Omental fat pad (tissue), 4 donors: Measurements from ENCODE around the gene ARL6IP4. TPM values are rescaled to one million over a fixed set of nuclear protein-coding genes. Genes with fewer than 3 reads are reported as not detected.
A peak's percentile ranks its signal among the peaks of the same experiment; 100 is the strongest.

ENCODE experiments used
- ATAC-seq: fragments of 150-250 bp; one replicate; pipeline ENCODE4 v1.9.1; 2016; ENCODE audit warnings: mild to moderate bottlenecking, moderate library complexity; ENCODE audit not compliant: low FRiP score
- DNase-seq: peaks from one replicate; pipeline ENCODE4 v3.0.0-alpha.2; 2019; ENCODE audit warnings: low spot score
- total RNA-seq, 4 donors: library from RNA; depleted of rRNA; stranded (reverse); fragments of >200 nt; gene quantifications; one replicate each; pipeline ENCODE4 v1.1.0, GENCODE V29; 2016
- TF ChIP-seq, protein P1 (sequence below), 3 donors: fragments of 450-650 bp; IDR thresholded peaks; one replicate each; pipeline ENCODE4 v1.5.1; 2016 to 2017; ENCODE audit warnings: antibody characterized with exemption in 3 of 3, mild to moderate bottlenecking in 3 of 3, moderate library complexity in 2 of 3

ARL6IP4 gene
- total RNA-seq, 4 donors from 2014 or later = 146 to 241 (median 189) TPM

DNA sequence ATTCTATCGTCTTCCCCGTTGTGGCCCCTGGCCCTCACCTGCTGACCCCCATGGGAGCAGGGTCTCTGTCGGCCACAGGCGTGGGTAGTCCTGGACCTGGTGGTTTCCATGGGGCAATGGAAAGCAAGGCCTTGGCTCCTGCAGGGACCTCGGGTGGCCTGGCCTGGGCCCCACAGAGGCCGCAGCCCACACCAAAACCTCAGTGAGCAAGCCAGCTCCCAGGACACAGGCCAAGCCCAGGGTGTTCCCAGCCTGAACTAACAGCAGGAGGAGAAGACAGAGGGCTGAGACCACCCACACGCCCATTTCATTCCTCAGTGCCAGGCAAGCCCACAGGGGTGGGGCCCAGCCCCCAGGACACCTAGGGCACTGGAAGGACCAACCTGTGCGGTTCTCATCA lies 31.1 kb upstream of the ARL6IP4 start:
- TF ChIP-seq, protein P1, sequence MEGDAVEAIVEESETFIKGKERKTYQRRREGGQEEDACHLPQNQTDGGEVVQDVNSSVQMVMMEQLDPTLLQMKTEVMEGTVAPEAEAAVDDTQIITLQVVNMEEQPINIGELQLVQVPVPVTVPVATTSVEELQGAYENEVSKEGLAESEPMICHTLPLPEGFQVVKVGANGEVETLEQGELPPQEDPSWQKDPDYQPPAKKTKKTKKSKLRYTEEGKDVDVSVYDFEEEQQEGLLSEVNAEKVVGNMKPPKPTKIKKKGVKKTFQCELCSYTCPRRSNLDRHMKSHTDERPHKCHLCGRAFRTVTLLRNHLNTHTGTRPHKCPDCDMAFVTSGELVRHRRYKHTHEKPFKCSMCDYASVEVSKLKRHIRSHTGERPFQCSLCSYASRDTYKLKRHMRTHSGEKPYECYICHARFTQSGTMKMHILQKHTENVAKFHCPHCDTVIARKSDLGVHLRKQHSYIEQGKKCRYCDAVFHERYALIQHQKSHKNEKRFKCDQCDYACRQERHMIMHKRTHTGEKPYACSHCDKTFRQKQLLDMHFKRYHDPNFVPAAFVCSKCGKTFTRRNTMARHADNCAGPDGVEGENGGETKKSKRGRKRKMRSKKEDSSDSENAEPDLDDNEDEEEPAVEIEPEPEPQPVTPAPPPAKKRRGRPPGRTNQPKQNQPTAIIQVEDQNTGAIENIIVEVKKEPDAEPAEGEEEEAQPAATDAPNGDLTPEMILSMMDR (IDR thresholded peaks at IDR 0.05) = no peak
- no peak for DNase-seq
- no peak for ATAC-seq

- DNase-seq = no peak
- TF ChIP-seq, protein P1 (IDR thresholded peaks at IDR 0.05) = no peak
- ATAC-seq = no peak
These were observed 30.4 kb upstream of the ARL6IP4 start for GRCh38 chr12:122949816-122950675.

- TF ChIP-seq, protein P1 (IDR thresholded peaks at IDR 0.05) = no peak
- no peak for DNase-seq
- ATAC-seq = no peak
These were observed 29.1 kb upstream of the ARL6IP4 start for GRCh38 chr12:122951406-122951805.

DNA sequence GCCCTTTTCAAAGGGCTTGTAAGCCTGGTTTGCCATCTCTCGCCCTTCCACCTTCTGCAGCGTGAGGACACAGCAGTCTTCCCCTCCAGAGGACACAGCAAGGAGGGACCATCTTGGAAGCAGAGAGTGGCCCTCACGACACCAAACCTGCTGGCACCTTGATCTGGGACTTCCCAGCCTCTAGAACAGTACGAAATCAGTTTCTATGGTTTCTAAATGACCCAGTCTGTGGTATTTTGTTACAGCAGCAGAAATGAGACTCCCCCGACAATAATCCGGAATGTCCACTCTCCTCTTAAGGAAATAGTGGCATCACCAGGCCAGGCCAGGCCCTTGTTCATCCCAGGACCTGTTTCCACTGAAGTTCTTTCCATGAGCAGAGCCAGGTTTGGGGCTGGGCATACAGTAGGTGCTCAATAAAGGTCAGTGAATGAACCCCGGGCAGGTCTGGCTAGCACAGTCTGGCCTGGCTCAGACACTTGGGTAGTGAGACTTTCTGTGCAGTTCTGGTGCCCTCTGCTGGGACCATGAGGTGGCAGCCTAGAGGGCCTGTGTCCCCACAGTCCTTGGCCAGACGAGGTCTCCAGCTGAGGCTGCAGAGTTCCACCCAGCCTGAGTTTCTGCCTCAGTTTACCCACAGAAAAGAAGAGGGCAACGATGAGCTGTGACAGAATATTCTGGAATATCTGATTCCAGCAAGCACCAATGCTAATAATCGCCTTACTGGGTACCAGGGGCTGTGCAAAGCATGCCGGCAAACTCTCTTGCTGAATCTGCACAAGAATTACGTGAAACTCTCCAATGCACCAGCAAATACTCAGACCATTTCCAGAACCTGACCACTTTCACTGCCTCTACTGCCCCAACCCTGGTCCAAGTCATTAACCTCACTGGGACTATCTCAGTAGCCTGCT lies 28.2 kb upstream of the ARL6IP4 start:
- DNase-seq = no peak
- TF ChIP-seq, protein P1 (IDR thresholded peaks at IDR 0.05) = peak in 2 of 3 donors; percentile 37 to 51
- ATAC-seq = peak; percentile 57

DNA sequence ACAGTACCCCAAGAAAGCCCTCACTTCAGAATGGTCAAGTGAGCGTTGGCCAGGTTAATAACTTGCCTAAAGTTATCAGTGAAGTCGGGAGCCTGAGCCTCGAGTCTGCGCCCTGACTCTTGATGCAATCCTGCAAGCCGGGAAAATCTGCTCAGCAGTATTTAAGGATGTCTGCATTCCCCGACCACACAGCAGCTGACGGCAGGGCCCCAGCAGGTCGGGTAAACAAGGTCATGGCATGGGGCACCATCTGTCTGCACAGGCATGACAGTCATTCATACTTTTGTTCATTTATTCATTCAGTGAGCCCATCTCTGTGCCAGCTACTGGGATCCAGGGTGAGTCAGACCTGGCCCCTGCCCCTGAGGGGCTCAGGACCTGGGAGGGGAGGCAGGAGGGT lies 25.3 kb upstream of the ARL6IP4 start:
- DNase-seq = no peak
- TF ChIP-seq, protein P1 (IDR thresholded peaks at IDR 0.05) = no peak
- ATAC-seq = no peak

DNA sequence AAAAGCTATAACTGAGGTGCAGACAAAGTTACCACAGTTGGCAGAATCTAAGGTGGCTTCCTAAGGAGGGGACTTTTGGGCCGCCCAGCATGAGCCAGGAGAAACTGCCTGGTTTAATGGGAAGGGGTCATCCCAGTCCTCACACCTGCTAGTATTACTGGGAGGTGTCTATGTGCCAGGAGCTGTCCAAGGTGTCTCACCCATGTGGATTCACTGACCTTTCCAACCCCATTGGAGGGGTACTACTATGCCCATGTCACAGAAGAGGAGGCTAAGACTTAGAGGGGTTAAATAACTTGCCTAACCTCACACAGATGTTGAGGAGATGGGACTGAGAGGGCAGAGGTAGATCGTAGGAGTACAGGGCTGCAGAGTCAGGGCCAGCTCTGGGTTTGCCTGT lies 24.4 kb upstream of the ARL6IP4 start:
- no peak for ATAC-seq
- DNase-seq = no peak
- TF ChIP-seq, protein P1 (IDR thresholded peaks at IDR 0.05) = no peak
